CD4-positive, alpha-beta T cell (primary cell): ENCODE measurements around the gene NDUFAF3. TPM values are rescaled to one million over a fixed set of nuclear protein-coding genes. Genes with fewer than 3 reads are reported as not detected.

Experiments
- ATAC-seq: fragments of 200-7000 bp; cut with Tn5 transposase; one replicate; pipeline ENCODE4 v1.10.0; 2022; ENCODE audit warnings: mild to moderate bottlenecking; ENCODE audit not compliant: poor library complexity
- CTCF ChIA-PET: fragments of 350-600 bp; sonication (Branson Sonifier 250); formaldehyde crosslinking; loops from one replicate; lab custom pipeline; 2021; ENCODE audit warnings: antibody characterized with exemption, inconsistent platforms; lab: Charles Lee
- POLR2A ChIA-PET: fragments of 350-600 bp; sonication (Branson Sonifier 250); formaldehyde crosslinking; loops from one replicate; lab custom pipeline; 2021; ENCODE audit warnings: antibody characterized with exemption, inconsistent platforms; lab: Charles Lee
- DNase-seq, 14 experiments: peaks; one replicate each; pipeline ENCODE4 v3.0.0-alpha.2; 2013 to 2020; ENCODE audit warnings: mixed read lengths in 2 of 14
- H3K27ac ChIP-seq, 2 donors: one replicate each; pipeline versions ENCODE4 v1.5.1 to v1.7.0; 2013; ENCODE audit warnings: low read length in 2 of 2, low read depth in 1 of 2, mild to moderate bottlenecking in 1 of 2
- H3K27me3 ChIP-seq, 2 experiments: 1 replicate in 1 of 2; 2 replicates in 1 of 2; pipeline versions ENCODE4 v1.6.1 to v1.7.0; 2013; ENCODE audit warnings: low read length in 2 of 2, control low read depth in 1 of 2, mild to moderate bottlenecking in 1 of 2, moderate library complexity in 1 of 2; ENCODE audit not compliant: insufficient read depth in 2 of 2, control insufficient read depth in 1 of 2
- H3K36me3 ChIP-seq: one replicate; pipeline ENCODE4 v1.6.1; 2013; ENCODE audit warnings: low read length, control low read depth; ENCODE audit not compliant: insufficient read depth
- H3K4me1 ChIP-seq: one replicate; pipeline ENCODE4 v1.6.1; 2013; ENCODE audit warnings: low read length, control low read depth; ENCODE audit not compliant: insufficient read depth
- H3K4me3 ChIP-seq: one replicate; pipeline ENCODE4 v1.5.1; 2013; ENCODE audit warnings: mild to moderate bottlenecking, low read length, moderate library complexity
- H3K9me3 ChIP-seq, 2 experiments: 1 replicate in 1 of 2; 2 replicates in 1 of 2; pipeline versions ENCODE4 v1.6.1 to v1.7.0; 2013; ENCODE audit warnings: low read length in 2 of 2, mild to moderate bottlenecking in 2 of 2, control low read depth in 1 of 2, moderate library complexity in 1 of 2; ENCODE audit not compliant: control insufficient read depth in 1 of 2, insufficient read depth in 1 of 2
- H3K27ac Mint-ChIP-seq: one replicate; pipeline ENCODE4 v1.8.0; 2020; ENCODE audit warnings: mixed read lengths
- H3K27me3 Mint-ChIP-seq: one replicate; pipeline ENCODE4 v1.8.0; 2021; ENCODE audit warnings: mixed read lengths
- H3K36me3 Mint-ChIP-seq: one replicate; pipeline ENCODE4 v1.8.0; 2021; ENCODE audit warnings: low read depth, mixed read lengths
- H3K4me1 Mint-ChIP-seq: one replicate; pipeline ENCODE4 v1.8.0; 2021; ENCODE audit warnings: low read depth, mixed read lengths
- H3K4me3 Mint-ChIP-seq: one replicate; pipeline ENCODE4 v1.8.0; 2020; ENCODE audit warnings: mild to moderate bottlenecking, mixed read lengths
- H3K9me3 Mint-ChIP-seq: one replicate; pipeline ENCODE4 v1.8.0; 2020; ENCODE audit warnings: mixed read lengths
- CTCF ChIP-seq: fragments of 200-600 bp; IDR thresholded peaks from one replicate; pipeline ENCODE4 v1.8.0; 2022; ENCODE audit warnings: antibody characterized with exemption, mild to moderate bottlenecking
- intact Hi-C, 2 experiments: fragments of 100-400 bp; cut with DNase I in 1 of 2; cut with micrococcal nuclease in 1 of 2; formaldehyde crosslinking; loops; one replicate each; pipeline versions ENCODE4 v1.15.1 to v1.9.0; 2023 to 2025; cut with DNase I, micrococcal nuclease
- total RNA-seq, 174 experiments: library from RNA in 2 of 174; stranded (reverse) in 2 of 174; gene quantifications; one replicate each; pipeline ENCODE4 v1.2.3 and lab custom pipeline; 2021 to 2026

Gene NDUFAF3
- total RNA-seq, 2 experiments from 2014 or later, result 52.7 to 53.2 TPM

- no peak overlapping the region for H3K4me3 ChIP-seq
- CTCF ChIA-PET, result no interaction called here
- no peak for TF ChIP-seq CTCF
- no peaks in the 10 kb centered on the region for H3K4me1 ChIP-seq
- ATAC-seq (no peak), DNase-seq (no peak)
- H3K27ac ChIP-seq, result no peak overlapping the region
- no peaks in the 10 kb centered on the region for H3K9me3 ChIP-seq
- intact Hi-C loops, result loop anchor here in 1 of 2 experiments (10.0 kb wide), 2 partner anchors 295 to 465 kb away; partner anchors contain the start of gene C3orf62
- Mint-ChIP-seq H3K9me3 (no peaks in the 10 kb centered on the region), H3K36me3 (peaks cover 83% of the 10 kb centered on the region), H3K27ac (no peak overlapping the region), H3K27me3 (no peaks in the 10 kb centered on the region), H3K4me1 (no peaks in the 10 kb centered on the region), H3K4me3 (no peak overlapping the region)
- POLR2A ChIA-PET, result interaction anchor here (1.7 kb wide), 1 partner anchor 27 kb away, joined by 5 read pairs; the partner anchor contains the start of gene WDR6
- H3K36me3 ChIP-seq, result peaks cover 89% of the 10 kb centered on the region
- no peaks in the 10 kb centered on the region for H3K27me3 ChIP-seq
Observed at GRCh38 chr3:48980295-48980694, 41.6 kb upstream of the NDUFAF3 start.

- no peak overlapping the region for H3K4me3 Mint-ChIP-seq
- H3K9me3 ChIP-seq, result no peaks in the 10 kb centered on the region
- H3K4me3 ChIP-seq, result no peak overlapping the region
- ATAC-seq (no peak), DNase-seq (no peak)
- peaks cover 82% of the 10 kb centered on the region for H3K36me3 ChIP-seq
- no peaks in the 10 kb centered on the region for H3K4me1 Mint-ChIP-seq
- no peaks in the 10 kb centered on the region for H3K9me3 Mint-ChIP-seq
- H3K27me3 ChIP-seq, result no peaks in the 10 kb centered on the region
- H3K27ac ChIP-seq, result no peak overlapping the region
- H3K36me3 Mint-ChIP-seq, result peaks cover 70% of the 10 kb centered on the region
- ChIA-PET CTCF (no interaction called here), POLR2A (no interaction called here)
- H3K27ac Mint-ChIP-seq, result no peak overlapping the region
- H3K27me3 Mint-ChIP-seq, result no peaks in the 10 kb centered on the region
- H3K4me1 ChIP-seq, result no peaks in the 10 kb centered on the region
- intact Hi-C loops, result loop anchor here in 1 of 2 experiments (10.0 kb wide), 2 partner anchors 293 to 463 kb away; partner anchors contain the start of gene C3orf62
- no peak for TF ChIP-seq CTCF
Observed at GRCh38 chr3:48982016-48982415, 39.9 kb upstream of the NDUFAF3 start.

GRCh38 chr3:48982686-48983085, 39.2 kb upstream of the NDUFAF3 start:
- no peaks in the 10 kb centered on the region for H3K27me3 Mint-ChIP-seq
- no peak overlapping the region for H3K27ac Mint-ChIP-seq
- no peak for TF ChIP-seq CTCF
- no peaks in the 10 kb centered on the region for H3K9me3 Mint-ChIP-seq
- ChIA-PET CTCF (no interaction called here), POLR2A (no interaction called here)
- Histone ChIP-seq H3K27me3 (no peaks in the 10 kb centered on the region), H3K27ac (no peak overlapping the region), H3K9me3 (no peaks in the 10 kb centered on the region), H3K4me1 (peaks cover 2% of the 10 kb centered on the region), H3K36me3 (peaks cover 75% of the 10 kb centered on the region), H3K4me3 (no peak overlapping the region)
- DNase-seq (no peak), ATAC-seq (no peak)
- H3K4me1 Mint-ChIP-seq, result peaks cover 2% of the 10 kb centered on the region
- no peak overlapping the region for H3K4me3 Mint-ChIP-seq
- intact Hi-C loops, result loop anchor here in 1 of 2 experiments (10.0 kb wide), 2 partner anchors 292 to 462 kb away; partner anchors contain the start of gene C3orf62
- peaks cover 70% of the 10 kb centered on the region for H3K36me3 Mint-ChIP-seq
